A172 (cell line): Measurements from ENCODE around the gene SMIM1. TPM values are rescaled to one million over a fixed set of nuclear protein-coding genes. Genes with fewer than 3 reads are reported as not detected.

Source experiments
- DNase-seq: peaks from one replicate; pipeline ENCODE4 v3.0.0-alpha.2; 2015; ENCODE audit warnings: low spot score
- total RNA-seq: library from RNA; depleted of rRNA; stranded (reverse); fragments of >200 nt; shearing (Covaris generic); gene quantifications from 2 replicates; pipeline ENCODE4 v1.2.3, GENCODE V29; 2014

Gene SMIM1
- total RNA-seq, 1 experiment from 2014 or later: not detected

DNA sequence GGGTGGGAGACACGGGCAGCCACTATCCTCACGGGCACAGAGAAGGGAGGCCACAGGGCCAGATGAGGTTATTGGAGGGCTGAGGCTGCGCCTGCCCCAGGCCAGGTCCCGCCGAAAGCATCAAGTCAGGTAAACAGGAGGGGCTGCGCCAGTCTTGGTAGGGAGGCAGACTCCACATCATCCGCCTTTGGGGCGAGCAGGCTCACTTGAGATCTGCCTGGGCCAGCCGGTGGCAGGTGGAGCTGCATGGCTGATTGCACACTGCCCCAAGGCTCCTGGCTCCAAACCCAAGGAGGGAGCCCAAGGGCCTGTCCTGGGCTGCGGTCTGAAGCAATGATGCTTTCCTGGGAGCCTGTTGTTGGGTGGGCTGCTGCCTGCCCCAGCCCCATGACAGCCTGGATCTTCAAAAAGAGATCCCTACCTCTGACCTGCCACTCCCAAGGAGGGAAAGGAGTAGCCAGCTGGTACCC lies 4.6 kb downstream of the SMIM1 start:
- no peak for DNase-seq

GRCh38 chr1:3777647-3778589 lies 5.4 kb downstream of the SMIM1 start:
- DNase-seq: no peak

- no peak for DNase-seq
Measured at GRCh38 chr1:3778590-3779264, 6.2 kb downstream of the SMIM1 start.

GRCh38 chr1:3779265-3779911 lies 6.8 kb downstream of the SMIM1 start:
- DNase-seq: no peak

GRCh38 chr1:3779912-3780416 lies 7.4 kb downstream of the SMIM1 start:
- no peak for DNase-seq

- DNase-seq: no peak
Measured at GRCh38 chr1:3780901-3781300, 8.4 kb downstream of the SMIM1 start.

GRCh38 chr1:3783651-3784474 lies 11.3 kb downstream of the SMIM1 start:
- DNase-seq: no peak

DNA sequence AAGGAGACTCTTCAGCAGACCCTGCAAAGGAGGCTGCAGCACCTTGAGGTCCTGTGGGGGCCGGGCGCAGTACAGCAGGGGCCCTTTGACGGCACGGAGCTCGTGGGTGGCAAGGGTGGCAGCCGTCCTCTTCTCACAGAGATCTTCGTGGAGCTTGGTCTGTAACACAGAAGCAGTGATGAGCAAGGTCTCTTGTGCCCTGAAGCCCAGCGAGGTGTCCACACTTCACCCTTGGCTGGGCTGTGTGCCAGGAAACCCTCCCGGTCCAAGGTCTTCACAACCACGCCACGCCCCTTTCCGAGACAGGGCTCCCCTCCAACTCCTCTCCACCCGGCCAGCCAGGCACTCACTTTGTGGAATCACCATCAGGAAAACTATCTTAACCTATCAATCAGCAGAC lies 12.5 kb downstream of the SMIM1 start:
- DNase-seq: no peak

DNA sequence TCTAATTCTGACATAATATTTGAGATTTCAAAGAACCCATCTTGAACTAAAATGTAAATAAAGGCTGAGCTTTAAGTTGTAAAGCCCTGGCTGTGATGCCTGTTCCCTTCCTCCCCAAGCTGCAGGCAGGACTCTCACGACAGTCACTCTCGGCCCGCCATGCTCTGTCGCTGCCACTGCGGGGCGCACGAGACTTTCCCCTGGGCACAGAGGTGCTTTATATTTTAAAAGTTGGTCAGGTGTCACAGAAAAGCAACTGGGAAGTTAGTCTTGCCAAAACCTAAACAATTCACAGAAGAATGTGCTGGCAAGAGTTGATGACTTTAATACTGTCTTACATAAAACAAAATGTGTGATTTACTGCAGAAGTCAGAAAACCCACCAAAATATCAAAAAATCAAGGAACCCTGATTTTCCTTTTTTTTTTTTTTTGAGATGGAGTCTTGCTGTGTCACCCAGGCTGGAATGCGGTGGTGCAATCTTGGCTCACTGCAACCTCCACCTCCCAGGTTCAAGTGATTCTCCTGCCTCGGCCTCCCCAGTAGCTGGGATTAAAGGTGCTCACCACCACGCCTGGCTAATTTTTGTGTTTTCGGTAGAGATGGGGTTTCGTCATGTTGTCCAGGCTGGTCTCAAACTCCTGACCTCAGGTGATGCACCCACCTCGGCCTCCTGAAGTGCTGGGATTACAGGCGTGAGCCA lies 13.1 kb downstream of the SMIM1 start:
- DNase-seq: no peak

DNA sequence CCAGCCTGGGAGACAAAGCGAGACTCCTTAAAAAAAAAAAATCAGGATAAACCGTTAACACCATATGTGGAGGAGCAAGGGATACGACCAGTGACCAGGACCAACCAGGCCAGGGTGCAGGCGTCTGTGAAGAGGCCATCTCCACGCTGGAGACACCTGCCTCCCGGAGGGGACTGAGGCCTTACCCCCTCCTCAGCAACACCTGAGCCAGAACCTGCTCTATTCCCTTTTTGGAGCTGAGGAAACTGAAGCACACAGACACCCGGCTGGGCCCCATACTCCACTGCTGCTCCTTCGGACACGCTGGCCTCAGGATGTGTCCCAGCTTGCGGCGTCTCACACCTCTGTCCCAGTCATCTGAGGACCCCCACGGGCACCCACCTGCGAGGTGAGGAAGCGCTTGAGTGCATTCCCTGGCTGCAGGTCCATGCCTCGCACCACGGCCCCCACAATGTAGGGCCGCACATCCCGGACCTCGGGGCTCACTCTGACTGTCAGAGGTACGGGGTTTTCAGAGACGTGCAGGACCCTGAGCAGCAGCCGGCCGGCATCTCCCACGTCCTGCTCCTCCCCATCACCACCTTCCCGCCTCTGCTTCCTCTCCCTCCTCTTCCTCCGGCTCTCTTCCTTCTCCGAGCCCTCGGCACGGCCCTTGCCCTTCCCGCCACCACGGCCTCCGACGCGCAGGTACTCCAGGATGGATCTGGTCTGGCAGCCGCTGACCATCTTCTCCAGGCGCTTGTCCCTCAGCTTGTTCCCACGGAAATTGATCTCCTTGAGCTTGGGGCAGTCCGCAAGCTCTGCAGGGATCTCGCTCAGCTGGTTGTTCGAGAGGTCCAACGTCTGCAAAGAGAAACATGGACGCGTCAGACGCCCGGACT lies 14.2 kb downstream of the SMIM1 start:
- DNase-seq: no peak

DNA sequence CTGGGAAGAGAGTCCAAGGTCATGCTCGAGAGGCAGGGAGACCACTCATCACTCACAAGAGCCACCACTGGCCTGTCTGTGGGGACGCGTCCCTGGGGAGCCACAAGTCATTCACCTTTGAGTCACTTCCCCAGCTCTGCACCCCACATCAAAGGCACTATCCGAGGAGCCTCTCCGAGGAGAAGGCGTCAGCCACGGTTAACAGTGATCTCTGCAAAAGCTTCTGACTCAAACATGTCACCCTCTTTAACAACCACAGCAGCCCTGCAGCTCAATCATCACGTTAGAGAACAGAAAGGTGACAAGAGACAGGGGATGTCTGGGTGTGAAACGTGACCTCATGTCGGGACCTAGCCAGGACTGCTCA lies 14.8 kb downstream of the SMIM1 start:
- no peak for DNase-seq

- no peak for DNase-seq
Measured at GRCh38 chr1:3787745-3788605, 15.4 kb downstream of the SMIM1 start.

GRCh38 chr1:3788756-3789420 lies 16.3 kb downstream of the SMIM1 start:
- no peak for DNase-seq

GRCh38 chr1:3789421-3790300 lies 17.1 kb downstream of the SMIM1 start:
- no peak for DNase-seq

DNA sequence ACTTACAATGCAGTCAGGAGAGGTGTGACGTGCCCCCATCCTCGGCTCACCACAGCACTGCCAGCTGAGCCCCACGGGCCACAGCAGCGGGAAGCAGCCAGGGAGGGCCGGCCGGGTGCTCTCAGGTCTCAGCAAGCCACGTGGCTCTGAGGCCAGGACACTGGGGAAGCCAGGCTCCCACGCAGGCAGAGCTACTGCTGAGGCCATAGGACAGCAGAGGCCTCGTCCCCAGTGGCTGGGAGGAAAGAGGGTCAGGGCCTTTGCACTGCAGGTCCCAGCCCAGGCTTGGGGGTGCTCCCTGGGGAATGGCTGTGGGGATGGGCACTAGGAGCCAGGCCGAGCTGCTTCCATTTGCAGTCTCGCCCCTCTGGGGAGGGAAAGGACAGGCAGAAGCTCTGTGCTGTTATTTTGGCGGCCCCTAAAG lies 18.0 kb downstream of the SMIM1 start:
- no peak for DNase-seq

- DNase-seq: no peak
Measured at GRCh38 chr1:3790952-3791351, 18.4 kb downstream of the SMIM1 start.
